Suprapubic skin (tissue), 4 donors: ENCODE data around the gene ITIH5.

Experiments
- POLR2A ChIP-seq, 2 donors: fragments of 450-650 bp; IDR thresholded peaks; one replicate each; pipeline ENCODE4 v1.6.1; 2017; ENCODE audit warnings: antibody characterized with exemption in 2 of 2, mild to moderate bottlenecking in 2 of 2, moderate library complexity in 2 of 2
- POLR2AphosphoS5 ChIP-seq, 3 donors: sonication (generic); formaldehyde crosslinking; IDR thresholded peaks; one replicate each; pipeline ENCODE4 v1.6.1; 2017; ENCODE audit warnings: antibody characterized with exemption in 3 of 3
- TF ChIP-seq, protein P1 (sequence below), 2 donors: fragments of 200-600 bp in 1 of 2; fragments of 450-650 bp in 1 of 2; sonication (generic) in 1 of 2; IDR thresholded peaks; one replicate each; pipeline ENCODE4 v1.5.1; 2016 to 2019; ENCODE audit warnings: antibody characterized with exemption in 2 of 2, mild to moderate bottlenecking in 1 of 2, moderate library complexity in 1 of 2

DNA sequence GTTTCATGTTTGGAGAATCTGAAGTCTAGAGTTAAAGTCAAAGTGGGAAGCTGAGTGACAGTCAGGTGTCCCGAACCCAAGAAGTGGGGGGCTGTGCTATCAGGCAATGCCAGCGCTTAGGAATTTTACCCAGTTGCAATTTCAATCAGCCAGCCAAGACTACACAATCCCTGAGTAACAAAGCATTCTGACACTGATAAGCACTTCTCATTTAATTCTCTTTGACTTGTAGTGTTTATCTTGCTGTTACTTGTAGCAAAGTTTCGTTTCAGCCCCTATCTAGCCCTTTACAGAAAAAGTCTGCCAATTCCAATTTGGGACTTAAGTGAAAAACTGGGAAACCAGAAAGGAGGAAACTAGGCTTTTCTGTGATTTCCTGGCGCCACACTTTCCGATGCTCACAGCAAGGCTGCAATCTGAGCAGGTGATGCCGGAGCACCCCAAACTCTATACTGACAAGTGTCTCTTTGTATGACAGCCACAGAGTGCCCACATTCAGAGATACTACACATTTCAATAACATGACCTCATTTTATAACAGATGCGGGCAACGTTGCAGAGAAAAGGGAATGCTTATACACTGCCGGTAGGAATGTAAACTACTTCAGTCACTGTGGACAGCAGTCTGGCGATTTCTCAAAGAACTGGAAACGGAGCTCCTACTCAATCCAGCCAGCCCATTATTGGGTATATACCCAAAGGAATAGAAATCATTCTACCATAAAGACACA lies 61.0 kb downstream of the ITIH5 start:
- TF ChIP-seq, protein P1, sequence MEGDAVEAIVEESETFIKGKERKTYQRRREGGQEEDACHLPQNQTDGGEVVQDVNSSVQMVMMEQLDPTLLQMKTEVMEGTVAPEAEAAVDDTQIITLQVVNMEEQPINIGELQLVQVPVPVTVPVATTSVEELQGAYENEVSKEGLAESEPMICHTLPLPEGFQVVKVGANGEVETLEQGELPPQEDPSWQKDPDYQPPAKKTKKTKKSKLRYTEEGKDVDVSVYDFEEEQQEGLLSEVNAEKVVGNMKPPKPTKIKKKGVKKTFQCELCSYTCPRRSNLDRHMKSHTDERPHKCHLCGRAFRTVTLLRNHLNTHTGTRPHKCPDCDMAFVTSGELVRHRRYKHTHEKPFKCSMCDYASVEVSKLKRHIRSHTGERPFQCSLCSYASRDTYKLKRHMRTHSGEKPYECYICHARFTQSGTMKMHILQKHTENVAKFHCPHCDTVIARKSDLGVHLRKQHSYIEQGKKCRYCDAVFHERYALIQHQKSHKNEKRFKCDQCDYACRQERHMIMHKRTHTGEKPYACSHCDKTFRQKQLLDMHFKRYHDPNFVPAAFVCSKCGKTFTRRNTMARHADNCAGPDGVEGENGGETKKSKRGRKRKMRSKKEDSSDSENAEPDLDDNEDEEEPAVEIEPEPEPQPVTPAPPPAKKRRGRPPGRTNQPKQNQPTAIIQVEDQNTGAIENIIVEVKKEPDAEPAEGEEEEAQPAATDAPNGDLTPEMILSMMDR (IDR thresholded peaks at IDR 0.05), result no peak
- TF ChIP-seq POLR2A (IDR thresholded peaks at IDR 0.05) (no peak), POLR2AphosphoS5 (IDR thresholded peaks at IDR 0.05) (no peak)
